GM10266 (cell line): ENCODE results near the gene FGD4.

Experiments
- DNase-seq: peaks from one replicate; pipeline ENCODE4 v3.0.0; 2012; ENCODE audit errors: extremely low spot score
- TF ChIP-seq, protein P1 (sequence below): IDR thresholded peaks from 2 replicates; pipeline ENCODE4 v1.5.1; 2012; ENCODE audit warnings: mild to moderate bottlenecking, low read depth; ENCODE audit not compliant: control insufficient read depth, insufficient read depth; ENCODE audit errors: missing control alignments

Gene FGD4

GRCh38 chr12:32466986-32467711 lies 67.8 kb downstream of the FGD4 start:
- DNase-seq: no peak

DNA sequence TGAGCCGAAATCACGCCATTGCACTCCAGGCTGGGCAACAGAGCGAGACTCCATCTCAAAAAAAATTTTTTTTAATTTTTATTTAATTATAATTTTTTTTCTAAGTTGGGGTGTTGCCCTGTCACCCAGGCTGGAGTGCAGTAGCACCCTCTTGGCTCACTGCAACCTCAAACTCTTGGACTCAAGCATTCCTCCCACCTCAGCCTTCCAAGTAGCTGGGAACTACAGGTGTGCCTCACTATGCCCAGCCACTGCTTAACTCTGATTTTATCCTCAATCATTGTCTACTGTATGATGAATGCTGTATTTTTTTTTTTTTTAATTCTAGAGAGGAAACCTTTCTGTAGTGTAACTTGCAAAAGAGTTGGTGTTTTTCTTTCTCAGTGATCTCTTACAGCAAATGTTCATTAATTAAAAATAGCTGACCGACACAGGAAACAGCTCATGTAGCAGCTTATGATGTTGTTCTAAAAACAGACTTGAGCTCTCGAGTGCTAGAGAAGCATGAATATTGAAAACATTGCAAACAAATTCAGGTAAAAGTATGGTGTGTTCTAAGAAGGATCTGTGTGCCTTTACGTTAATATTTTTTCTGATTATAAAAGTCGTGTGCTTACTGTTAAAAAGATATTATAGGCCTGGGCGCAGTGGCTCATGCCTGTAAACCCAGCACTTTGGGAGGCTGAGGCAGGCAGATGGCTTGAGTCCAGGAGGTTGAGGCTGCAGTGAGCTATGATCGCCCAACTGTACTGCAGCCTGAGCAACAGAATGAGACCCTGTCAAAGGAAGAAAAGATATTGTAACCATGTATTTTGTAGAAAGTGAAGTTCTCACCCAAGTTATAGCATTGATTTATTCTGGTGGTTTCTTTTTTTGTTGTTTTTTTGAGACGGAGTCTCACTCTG lies 68.9 kb downstream of the FGD4 start:
- no peak for DNase-seq
- TF ChIP-seq, protein P1, sequence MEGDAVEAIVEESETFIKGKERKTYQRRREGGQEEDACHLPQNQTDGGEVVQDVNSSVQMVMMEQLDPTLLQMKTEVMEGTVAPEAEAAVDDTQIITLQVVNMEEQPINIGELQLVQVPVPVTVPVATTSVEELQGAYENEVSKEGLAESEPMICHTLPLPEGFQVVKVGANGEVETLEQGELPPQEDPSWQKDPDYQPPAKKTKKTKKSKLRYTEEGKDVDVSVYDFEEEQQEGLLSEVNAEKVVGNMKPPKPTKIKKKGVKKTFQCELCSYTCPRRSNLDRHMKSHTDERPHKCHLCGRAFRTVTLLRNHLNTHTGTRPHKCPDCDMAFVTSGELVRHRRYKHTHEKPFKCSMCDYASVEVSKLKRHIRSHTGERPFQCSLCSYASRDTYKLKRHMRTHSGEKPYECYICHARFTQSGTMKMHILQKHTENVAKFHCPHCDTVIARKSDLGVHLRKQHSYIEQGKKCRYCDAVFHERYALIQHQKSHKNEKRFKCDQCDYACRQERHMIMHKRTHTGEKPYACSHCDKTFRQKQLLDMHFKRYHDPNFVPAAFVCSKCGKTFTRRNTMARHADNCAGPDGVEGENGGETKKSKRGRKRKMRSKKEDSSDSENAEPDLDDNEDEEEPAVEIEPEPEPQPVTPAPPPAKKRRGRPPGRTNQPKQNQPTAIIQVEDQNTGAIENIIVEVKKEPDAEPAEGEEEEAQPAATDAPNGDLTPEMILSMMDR: no peak

More at GRCh38 chr12:32466986-32467711, 67.8 kb downstream of the FGD4 start:
- TF ChIP-seq, protein P1: no peak

DNA sequence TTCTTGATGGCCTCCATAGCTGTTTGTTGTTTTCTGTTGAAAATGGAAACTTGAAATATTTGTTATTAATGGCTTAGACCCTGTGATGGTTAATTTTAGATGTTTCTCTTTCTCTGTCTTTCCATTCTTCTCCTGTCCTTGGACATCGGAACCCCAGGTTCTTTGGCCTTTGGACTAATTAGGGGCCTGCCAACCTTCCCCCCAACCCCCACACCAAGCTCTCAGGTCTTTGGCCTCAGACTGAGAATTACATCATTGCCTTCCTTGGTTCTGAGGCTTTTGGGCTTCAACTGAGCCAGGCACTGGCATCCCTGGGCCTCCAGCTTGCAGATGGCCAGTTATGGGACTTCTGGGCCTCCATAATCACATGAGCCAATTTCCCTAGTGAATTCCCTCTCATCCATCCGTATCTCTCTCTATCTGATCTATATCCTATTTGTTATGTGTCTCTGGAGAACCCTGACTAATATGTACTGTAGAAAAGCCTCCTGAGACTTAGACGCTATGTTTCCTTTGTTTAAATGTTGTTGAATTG lies 71.6 kb downstream of the FGD4 start:
- no peak for DNase-seq
- TF ChIP-seq, protein P1: no peak

DNA sequence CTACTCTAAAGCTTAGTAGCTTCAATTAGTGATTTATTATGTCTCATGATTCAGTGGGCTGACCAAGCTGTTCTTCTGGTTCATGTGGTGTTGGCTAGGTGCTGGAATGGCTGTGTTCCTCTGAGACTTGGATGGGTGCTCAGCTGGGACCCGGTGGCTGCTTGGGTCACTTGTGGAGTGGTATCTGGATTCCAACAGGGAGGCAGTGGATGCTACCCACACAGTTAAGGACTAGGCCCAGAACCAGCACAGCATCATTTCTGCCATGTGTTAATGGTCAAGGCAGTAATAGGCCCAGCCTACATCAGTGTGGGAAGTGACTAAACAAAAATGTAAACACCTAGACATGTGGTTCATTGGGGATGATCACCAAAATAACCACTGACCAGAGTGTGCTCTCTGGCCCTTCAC lies 72.2 kb downstream of the FGD4 start:
- TF ChIP-seq, protein P1: no peak
- DNase-seq: no peak

DNA sequence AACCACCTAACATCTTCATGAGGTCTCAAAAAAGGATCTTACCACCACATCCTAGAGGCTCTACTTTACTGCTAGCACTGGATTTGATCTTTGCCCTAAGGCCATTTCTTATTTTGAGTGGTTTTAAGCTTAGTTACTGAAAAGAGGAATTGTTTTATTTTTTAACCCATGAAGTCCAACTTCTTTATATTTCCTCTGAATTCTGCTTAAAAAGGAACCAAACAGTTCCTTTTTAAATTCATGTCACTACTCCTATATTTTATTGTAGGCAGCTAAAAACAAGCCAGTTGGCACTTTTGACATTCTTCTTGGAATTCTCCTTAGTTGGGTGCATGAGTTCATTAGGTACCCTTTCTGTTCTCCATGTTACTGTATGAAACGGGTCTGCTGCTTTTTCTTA lies 76.4 kb downstream of the FGD4 start:
- TF ChIP-seq, protein P1: no peak
- DNase-seq: no peak

DNA sequence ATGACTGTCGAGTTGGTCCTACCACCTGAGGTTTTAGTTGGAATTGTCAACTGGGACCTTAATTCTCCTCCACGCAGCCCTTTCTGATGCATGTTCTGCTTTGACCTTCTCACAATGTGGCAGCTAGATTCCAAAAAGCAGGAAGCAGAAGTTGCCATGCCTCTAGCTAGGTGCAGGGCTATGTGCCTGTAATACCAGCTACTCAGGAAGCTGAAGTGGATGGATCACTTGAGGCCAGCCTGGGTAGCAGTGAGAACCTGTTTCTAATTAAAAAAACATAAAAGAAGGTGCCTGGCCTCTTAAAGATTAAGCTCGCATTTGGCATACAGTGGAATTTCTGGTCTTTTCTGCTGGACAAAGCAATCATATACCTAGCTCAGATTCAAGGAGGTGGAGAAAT lies 77.1 kb downstream of the FGD4 start:
- TF ChIP-seq, protein P1: no peak
- no peak for DNase-seq

GRCh38 chr12:32477714-32478113 lies 78.4 kb downstream of the FGD4 start:
- TF ChIP-seq, protein P1: no peak
- DNase-seq: no peak
